ENCODE data around the gene MTHFS.
"Not testable (repeated sequence)": the region's sequence is repeated elsewhere in the genome, so short reads cannot be mapped to it uniquely, and the experiment has no call there.

Gene MTHFS
- 0.21 to 2.2 (median 0.91) reads per million in 17 experiments for total RNA-seq

GRCh38 chr15:79896634-79897379 is at the start of gene MTHFS:
Gene MTHFS, minus strand, starts transcription at chr15:79897014. Its CDS starts 26 bp downstream, at chr15:79896988.
- peak; percentile 73 to 88 (median 80) for DNase-seq

GRCh38 chr15:79944622-79945021 is 47.8 kb upstream of the MTHFS start:
- DNase-seq: peak in 2 of 4 experiments; percentile 45 to 54

GRCh38 chr15:79943820-79944219 is 47.0 kb upstream of the MTHFS start:
- peak in 3 of 4 experiments; percentile 45 to 75 (median 58) for DNase-seq

- DNase-seq: peak in 3 of 4 experiments; percentile 4 to 90 (median 84)
Observed at GRCh38 chr15:79942741-79943481, 46.1 kb upstream of the MTHFS start.

- DNase-seq: no peak
Observed at GRCh38 chr15:79939399-79939798, 42.6 kb upstream of the MTHFS start.

- DNase-seq: no peak
Observed at GRCh38 chr15:79938143-79938542, 41.3 kb upstream of the MTHFS start.

- DNase-seq: not testable (repeated sequence)
Observed at GRCh38 chr15:79935556-79936201, 38.9 kb upstream of the MTHFS start.

- DNase-seq: peak in 3 of 4 experiments; percentile 26 to 47 (median 34)
Observed at GRCh38 chr15:79933231-79933630, 36.4 kb upstream of the MTHFS start.

GRCh38 chr15:79932447-79932846 is 35.6 kb upstream of the MTHFS start:
- peak; percentile 73 to 90 (median 82) for DNase-seq

GRCh38 chr15:79930516-79930915 is 33.7 kb upstream of the MTHFS start:
- DNase-seq: peak; percentile 50 to 88 (median 68)

- DNase-seq: no peak
Observed at GRCh38 chr15:79929412-79929811, 32.6 kb upstream of the MTHFS start.

- DNase-seq: not testable (repeated sequence)
Observed at GRCh38 chr15:79926116-79926515, 29.3 kb upstream of the MTHFS start.

- DNase-seq: no peak
Observed at GRCh38 chr15:79924379-79924778, 27.6 kb upstream of the MTHFS start.

- peak; percentile 97 to 99 (median 98) for DNase-seq
Observed at GRCh38 chr15:79923515-79924169, 26.8 kb upstream of the MTHFS start.

- peak; percentile 48 to 85 (median 69) for DNase-seq
Observed at GRCh38 chr15:79923079-79923514, 26.3 kb upstream of the MTHFS start.

- DNase-seq: no peak
Observed at GRCh38 chr15:79922512-79923078, 25.8 kb upstream of the MTHFS start.

- DNase-seq: no peak
Observed at GRCh38 chr15:79919749-79920511, 23.1 kb upstream of the MTHFS start.

GRCh38 chr15:79919090-79919748 is 22.4 kb upstream of the MTHFS start:
- no peak for DNase-seq

- no peak for DNase-seq
Observed at GRCh38 chr15:79918278-79918677, 21.5 kb upstream of the MTHFS start.

- DNase-seq: no peak
Observed at GRCh38 chr15:79916502-79917132, 19.8 kb upstream of the MTHFS start.
